WI38 (cell line): ENCODE measurements around the gene MCTP1.

ENCODE experiments used
- H3K4me3 ChIP-seq: 2 replicates; pipeline ENCODE4 v1.5.1; 2011; ENCODE audit warnings: low read depth, mild to moderate bottlenecking, control low read depth, low read length
- CTCF ChIP-seq: IDR thresholded peaks from 2 replicates; pipeline ENCODE4 v1.5.1; 2012; ENCODE audit warnings: low read depth, mild to moderate bottlenecking, control low read depth, low read length

Gene MCTP1

GRCh38 chr5:95159603-95160002, 125.3 kb downstream of the MCTP1 start:
- H3K4me3 ChIP-seq: no peak overlapping the region
- no peak for TF ChIP-seq CTCF

- no peak for TF ChIP-seq CTCF
Observed at GRCh38 chr5:95155888-95156287, 129.0 kb downstream of the MCTP1 start.

GRCh38 chr5:95153511-95153910, 131.4 kb downstream of the MCTP1 start:
- H3K4me3 ChIP-seq: no peak overlapping the region
- TF ChIP-seq CTCF: no peak

More at GRCh38 chr5:95155888-95156287, 129.0 kb downstream of the MCTP1 start:
- H3K4me3 ChIP-seq: no peak overlapping the region

GRCh38 chr5:95152535-95152934, 132.4 kb downstream of the MCTP1 start:
- H3K4me3 ChIP-seq: no peak overlapping the region
- no peak for TF ChIP-seq CTCF

GRCh38 chr5:95152131-95152530, 132.8 kb downstream of the MCTP1 start:
- no peak for TF ChIP-seq CTCF
- no peak overlapping the region for H3K4me3 ChIP-seq

GRCh38 chr5:95151694-95152093, 133.2 kb downstream of the MCTP1 start:
- TF ChIP-seq CTCF: no peak

GRCh38 chr5:95149387-95149786, 135.5 kb downstream of the MCTP1 start:
- no peak for TF ChIP-seq CTCF
- H3K4me3 ChIP-seq: no peak overlapping the region

More at GRCh38 chr5:95151694-95152093, 133.2 kb downstream of the MCTP1 start:
- no peak overlapping the region for H3K4me3 ChIP-seq
